A549 (cell line): Measurements from ENCODE around the gene VPS26B. TPM values are rescaled to one million over a fixed set of nuclear protein-coding genes. Genes with fewer than 3 reads are reported as not detected.

ENCODE experiments used
- ATAC-seq, 2 experiments: fragments of 200-7000 bp in 1 of 2; fragments of >200 bp in 1 of 2; cut with Nextera tagmentation in 1 of 2; cut with Tn5 transposase in 1 of 2; 3 replicates each; pipeline versions ENCODE4 v1.8.0 to v1.9.1; 2018 to 2020; ENCODE audit warnings: mild to moderate bottlenecking in 1 of 2, moderate library complexity in 1 of 2
- CTCF ChIA-PET: fragments of 300-600 bp; sonication (Branson Sonifier 250); formaldehyde crosslinking; extraction: SDS; loops from one replicate; lab custom pipeline; 2021; ENCODE audit warnings: antibody characterized with exemption, inconsistent platforms; lab: Yijun Ruan, JAX
- POLR2A ChIA-PET: fragments of 350-600 bp; formaldehyde crosslinking; extraction: SDS; loops from one replicate; lab custom pipeline; 2021; ENCODE audit warnings: antibody characterized with exemption, inconsistent platforms; lab: Yijun Ruan, JAX
- DNase-seq, 2 experiments: peaks; one replicate each; pipeline versions ENCODE4 v3.0.0 to v3.0.0-alpha.2; 2011 to 2016; ENCODE audit warnings: low read depth in 1 of 2, low spot score in 1 of 2
- FAIRE-seq: peaks from 2 replicates; lab custom pipeline; 2011; peaks lifted over from hg19 to GRCh38; lab: Jason Lieb, UNC
- H3K27ac ChIP-seq, 2 experiments: fragments of >200 bp; sonication (Bioruptor Twin); formaldehyde crosslinking; 3 replicates each; pipeline ENCODE4 v1.5.1; 2016 to 2017
- H3K4me1 ChIP-seq: fragments of >200 bp; sonication (Bioruptor Twin); formaldehyde crosslinking; 3 replicates; pipeline ENCODE4 v1.6.1; 2016
- H3K4me2 ChIP-seq: fragments of >200 bp; sonication (Bioruptor Twin); formaldehyde crosslinking; 3 replicates; pipeline ENCODE4 v1.6.1; 2016
- H3K4me3 ChIP-seq: fragments of >200 bp; sonication (Bioruptor Twin); formaldehyde crosslinking; 3 replicates; pipeline ENCODE4 v1.5.1; 2016
- H3K9me3 ChIP-seq: fragments of >200 bp; sonication (Bioruptor Twin); formaldehyde crosslinking; 3 replicates; pipeline ENCODE4 v1.6.1; 2016
- BHLHE40 ChIP-seq: IDR thresholded peaks from 2 replicates; pipeline ENCODE4 v1.6.1; 2012; ENCODE audit warnings: low read depth, low read length, inconsistent platforms
- CBX8 ChIP-seq: fragments of 200-600 bp; sonication (generic); IDR thresholded peaks from 2 replicates; pipeline ENCODE4 v1.6.1; 2016
- CHD2 ChIP-seq: fragments of 150-350 bp; IDR thresholded peaks from 2 replicates; pipeline ENCODE4 v1.6.1; 2014; ENCODE audit warnings: low read length; ENCODE audit not compliant: partially characterized antibody
- EHF ChIP-seq: fragments of 250-450 bp; sonication (Bioruptor Pico); IDR thresholded peaks from 2 replicates; pipeline ENCODE4 v1.5.0; 2020; ENCODE audit warnings: mild to moderate bottlenecking
- EHMT2 ChIP-seq: fragments of 200-600 bp; sonication (generic); IDR thresholded peaks from 2 replicates; pipeline ENCODE4 v1.6.1; 2016; ENCODE audit warnings: antibody characterized with exemption, low read depth, mild to moderate bottlenecking, moderate library complexity
- EP300 ChIP-seq, 2 experiments: fragments of >200 bp; sonication (Bioruptor Twin); formaldehyde crosslinking; IDR thresholded peaks; 2 replicates in 1 of 2; 3 replicates in 1 of 2; pipeline ENCODE4 v1.6.1; 2016 to 2017
- ESRRA ChIP-seq: fragments of 150-350 bp; IDR thresholded peaks from 2 replicates; pipeline ENCODE4 v1.6.1; 2014; ENCODE audit warnings: mild to moderate bottlenecking, low read length, borderline replicate concordance
- FOSL2 ChIP-seq, 2 experiments: fragments of 450-650 bp in 1 of 2; fragments of >200 bp in 1 of 2; sonication (Bioruptor Twin) in 1 of 2; formaldehyde crosslinking; IDR thresholded peaks; 2 replicates each; pipeline versions ENCODE4 v1.5.0 to v1.6.1; 2016 to 2020; ENCODE audit warnings: mild to moderate bottlenecking in 1 of 2, moderate library complexity in 1 of 2
- HEYL ChIP-seq: fragments of 250-450 bp; sonication (Bioruptor Pico); IDR thresholded peaks from 2 replicates; pipeline ENCODE4 v1.8.0; 2021; ENCODE audit warnings: mild to moderate bottlenecking, moderate library complexity
- HOXA7 ChIP-seq: fragments of 250-450 bp; sonication (Bioruptor Pico); IDR thresholded peaks from 2 replicates; pipeline ENCODE4 v1.5.0; 2020; ENCODE audit warnings: mild to moderate bottlenecking, moderate library complexity
- HOXB13 ChIP-seq: fragments of 250-450 bp; sonication (Bioruptor Pico); IDR thresholded peaks from 2 replicates; pipeline ENCODE4 v1.5.0; 2020; ENCODE audit warnings: low read depth, mild to moderate bottlenecking, moderate library complexity
- KDM1A ChIP-seq: fragments of 200-600 bp; sonication (generic); IDR thresholded peaks from 2 replicates; pipeline ENCODE4 v1.6.1; 2016; ENCODE audit warnings: low read depth, mild to moderate bottlenecking
- KDM5A ChIP-seq: fragments of 200-600 bp; sonication (generic); IDR thresholded peaks from 2 replicates; pipeline ENCODE4 v1.6.1; 2016; ENCODE audit warnings: antibody characterized with exemption, mild to moderate bottlenecking
- MAFK ChIP-seq: fragments of 450-650 bp; IDR thresholded peaks from 2 replicates; pipeline ENCODE4 v1.6.1; 2014; ENCODE audit not compliant: partially characterized antibody
- MAZ ChIP-seq: fragments of 150-350 bp; IDR thresholded peaks from 2 replicates; pipeline ENCODE4 v1.6.1; 2014; ENCODE audit warnings: antibody characterized with exemption, low read depth, low read length, borderline replicate concordance
- POLR2A ChIP-seq: IDR thresholded peaks from 2 replicates; pipeline ENCODE4 v1.6.1; 2012; ENCODE audit warnings: mild to moderate bottlenecking, low read length
- RAD21 ChIP-seq, 2 experiments: fragments of >200 bp in 1 of 2; sonication (Bioruptor Twin) in 1 of 2; formaldehyde crosslinking in 1 of 2; IDR thresholded peaks in 1 of 2; conservative IDR thresholded peaks in 1 of 2; 2 replicates in 1 of 2; 3 replicates in 1 of 2; pipeline ENCODE4 v1.6.1; 2012 to 2018; ENCODE audit warnings: inconsistent platforms in 1 of 2
- RARB ChIP-seq: fragments of 250-450 bp; sonication (Bioruptor Pico); IDR thresholded peaks from 2 replicates; pipeline ENCODE4 v1.8.0; 2021; ENCODE audit warnings: mild to moderate bottlenecking, moderate library complexity
- RCOR1 ChIP-seq: fragments of 150-350 bp; IDR thresholded peaks from 2 replicates; pipeline ENCODE4 v1.6.1; 2014; ENCODE audit warnings: antibody characterized with exemption, low read length, low read depth
- RNF2 ChIP-seq: fragments of 200-600 bp; sonication (generic); IDR thresholded peaks from 2 replicates; pipeline ENCODE4 v1.6.1; 2016; ENCODE audit warnings: low read depth, mild to moderate bottlenecking, antibody characterized with exemption, moderate library complexity, borderline replicate concordance
- SMC3 ChIP-seq: fragments of >200 bp; sonication (Bioruptor Twin); formaldehyde crosslinking; IDR thresholded peaks from 3 replicates; pipeline ENCODE4 v1.6.1; 2018; ENCODE audit warnings: inconsistent platforms
- SREBF2 ChIP-seq: fragments of 450-650 bp; IDR thresholded peaks from 2 replicates; pipeline ENCODE4 v1.6.1; 2014; ENCODE audit warnings: mild to moderate bottlenecking, moderate library complexity
- TP53 ChIP-seq: fragments of 250-450 bp; sonication (Bioruptor Pico); IDR thresholded peaks from 2 replicates; pipeline ENCODE4 v1.5.0; 2021; ENCODE audit warnings: mild to moderate bottlenecking, moderate library complexity
- ZFP36 ChIP-seq: fragments of 450-650 bp; IDR thresholded peaks from 2 replicates; pipeline ENCODE4 v1.6.1; 2014; ENCODE audit warnings: borderline replicate concordance; ENCODE audit not compliant: partially characterized antibody
- ZSCAN20 ChIP-seq: fragments of 250-450 bp; sonication (Bioruptor Pico); IDR thresholded peaks from 2 replicates; pipeline ENCODE4 v1.8.0; 2022; ENCODE audit warnings: mild to moderate bottlenecking, moderate library complexity
- WGBS: methylation state at CpG from one replicate; pipeline ENCODE4 v1.1.6; 2017; ENCODE audit errors: missing lambda C conversion rate; 5-methylcytosine and 5-hydroxymethylcytosine counted together
- polyA plus RNA-seq, 4 experiments: library from polyadenylated mRNA; depleted of rRNA in 3 of 4; stranded (reverse); fragments of >200 nt; fragmentation: RNase III in 1 of 4; extraction: RNeasy Plus Mini Kit Qiagen cat#74134 plus additional on column Dnase treatment in 1 of 4; gene quantifications; 2 replicates in 3 of 4; 3 replicates in 1 of 4; pipeline ENCODE4 v1.2.3, GENCODE V29; 2011 to 2017
- TF ChIP-seq, protein P1 (sequence below): fragments of 250-450 bp; sonication (Bioruptor Pico); IDR thresholded peaks from 2 replicates; pipeline ENCODE4 v1.5.0; 2020; ENCODE audit warnings: low read depth, mild to moderate bottlenecking, moderate library complexity
- TF ChIP-seq, protein P2 (sequence below): IDR thresholded peaks from 2 replicates; pipeline ENCODE4 v1.6.1; 2012
- TF ChIP-seq, protein P3 (sequence below): fragments of 150-350 bp; IDR thresholded peaks from 2 replicates; pipeline ENCODE4 v1.6.1; 2014; ENCODE audit warnings: low read depth, mild to moderate bottlenecking, low read length

VPS26B gene
- polyA plus RNA-seq, 2 of the 4 experiments (the other 2 are of a cell fraction) = 19.2 to 25.7 TPM

DNA sequence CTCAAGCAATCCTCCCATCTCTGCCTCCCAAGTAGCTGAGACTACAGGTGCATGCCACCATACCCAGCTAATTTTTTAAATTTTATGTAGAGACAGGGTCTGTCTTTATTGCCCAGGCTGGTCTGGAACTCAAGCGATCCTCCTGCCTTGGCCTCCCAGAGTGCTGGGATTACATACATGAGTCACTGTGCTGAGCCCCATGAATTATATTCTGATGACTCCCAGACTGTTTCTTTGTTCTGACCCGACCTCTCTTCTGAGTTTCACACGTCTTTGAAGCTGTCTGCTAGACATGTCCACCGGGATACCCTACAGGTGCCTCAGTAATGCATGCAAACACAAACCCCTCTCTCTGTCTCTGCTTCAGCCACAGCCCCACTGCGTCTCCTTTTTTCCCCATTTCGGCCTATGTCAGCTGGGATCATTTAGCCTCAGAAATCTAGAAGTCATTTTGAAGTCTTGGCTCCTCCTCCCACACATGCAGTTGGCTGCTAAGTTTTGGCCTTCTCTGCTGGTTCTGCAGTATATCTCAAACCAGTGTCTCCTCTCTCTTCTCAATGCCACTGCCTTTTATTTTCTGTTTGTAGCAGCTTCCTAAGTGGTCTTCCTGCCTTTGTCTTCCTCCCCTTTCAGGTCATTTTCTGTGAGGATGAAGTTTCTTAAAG, 4.8 kb downstream of the VPS26B start:
- FAIRE-seq = no peak
- no peaks in the 10 kb centered on the region for H3K9me3 ChIP-seq
- peaks cover 8% of the 10 kb centered on the region; the same call in 1 of the 3 replicates for H3K4me1 ChIP-seq
- WGBS = 65% methylated on average over 6 of the region's 6 CpGs
- H3K27ac ChIP-seq = no peak overlapping the region
- H3K4me3 ChIP-seq = no peak overlapping the region
- CTCF ChIA-PET = interaction anchor here (1.6 kb wide), 1 partner anchor 33 kb away, joined by 4 read pairs; no protein-coding TSS in a partner anchor
- TF ChIP-seq MAFK (no peak), HOXA7 (CRISPR knock-in tag) (no peak), EHF (CRISPR knock-in tag) (no peak)
- TF ChIP-seq, protein P1, sequence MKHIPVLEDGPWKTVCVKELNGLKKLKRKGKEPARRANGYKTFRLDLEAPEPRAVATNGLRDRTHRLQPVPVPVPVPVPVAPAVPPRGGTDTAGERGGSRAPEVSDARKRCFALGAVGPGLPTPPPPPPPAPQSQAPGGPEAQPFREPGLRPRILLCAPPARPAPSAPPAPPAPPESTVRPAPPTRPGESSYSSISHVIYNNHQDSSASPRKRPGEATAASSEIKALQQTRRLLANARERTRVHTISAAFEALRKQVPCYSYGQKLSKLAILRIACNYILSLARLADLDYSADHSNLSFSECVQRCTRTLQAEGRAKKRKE = no peak
- DNase-seq = no peak
- POLR2A ChIA-PET = no interaction called here
- H3K4me2 ChIP-seq = no peak overlapping the region
- no peak for ATAC-seq

DNA sequence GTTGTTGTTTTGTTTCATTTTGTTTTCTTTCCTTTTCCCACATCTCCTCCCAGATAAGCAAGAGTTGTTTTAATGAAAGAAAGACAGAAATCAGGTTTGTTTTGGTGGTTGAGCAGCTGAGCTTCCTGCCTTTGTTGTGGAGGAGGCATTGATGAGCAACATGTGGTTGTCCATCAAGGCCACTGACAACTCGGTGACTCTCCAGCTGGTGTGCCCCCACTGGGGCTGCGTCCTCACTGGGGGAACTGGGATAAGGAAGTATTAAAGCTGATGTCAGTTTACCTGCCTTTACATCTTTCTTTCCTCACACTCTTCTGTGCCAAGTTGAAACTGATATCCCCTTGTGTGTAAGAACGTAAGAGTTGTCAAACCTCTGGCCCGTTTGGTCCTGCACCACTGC, 5.9 kb downstream of the VPS26B start:
- CTCF ChIA-PET = no interaction called here
- peaks cover 8% of the 10 kb centered on the region; the same call in 1 of the 3 replicates for H3K4me1 ChIP-seq
- H3K4me2 ChIP-seq = no peak overlapping the region
- TF ChIP-seq HOXA7 (CRISPR knock-in tag) (no peak), ZSCAN20 (CRISPR knock-in tag) (no peak), BHLHE40 (no peak), MAFK (no peak), ESRRA (no peak), CHD2 (no peak), EHMT2 (no peak), EHF (CRISPR knock-in tag) (no peak), MAZ (no peak), FOSL2 (IDR thresholded peaks at IDR 0.05) (no peak), FOSL2 (CRISPR knock-in tag; IDR thresholded peaks at IDR 0.05) (no peak), TP53 (no peak), RNF2 (no peak)
- H3K27ac ChIP-seq = no peak overlapping the region
- H3K4me3 ChIP-seq = no peak overlapping the region
- DNase-seq = no peak
- WGBS = 91% methylated on average over 4 of the region's 4 CpGs
- no peak for ATAC-seq
- POLR2A ChIA-PET = no interaction called here
- no peak for FAIRE-seq
- H3K9me3 ChIP-seq = no peaks in the 10 kb centered on the region

DNA sequence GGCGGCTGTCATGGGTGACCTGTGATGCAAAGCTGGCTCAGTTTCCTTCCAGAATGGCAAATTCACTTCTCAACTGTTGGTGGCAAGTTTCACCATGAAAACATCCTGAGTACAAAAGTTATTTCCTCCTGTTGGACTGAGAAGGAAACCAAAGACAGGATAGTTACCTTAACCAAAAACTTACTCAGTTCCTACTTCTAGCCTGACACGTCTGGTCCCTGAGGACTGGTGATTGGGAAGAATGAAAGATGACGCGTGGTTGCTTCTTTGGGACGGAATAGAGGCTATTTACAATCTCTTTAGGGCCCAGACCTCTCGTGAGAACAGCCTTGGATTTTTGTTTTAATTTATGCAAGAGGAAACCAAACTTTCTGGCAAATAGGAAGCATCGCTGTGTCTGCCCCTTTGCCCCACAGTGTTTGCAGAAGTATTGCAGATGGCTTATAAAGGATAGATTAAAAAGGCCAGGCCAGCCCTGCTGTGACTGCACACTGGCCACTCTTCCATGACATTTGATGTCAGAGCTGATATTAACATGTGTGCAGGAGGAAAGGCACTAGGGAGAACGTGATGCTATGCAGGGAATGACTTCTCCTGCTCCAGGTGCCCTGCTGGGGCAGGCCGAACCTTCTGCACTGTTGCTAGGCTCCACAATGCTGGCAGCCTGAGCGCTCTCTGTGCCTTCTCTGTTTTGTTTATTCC, 7.6 kb downstream of the VPS26B start:
- CTCF ChIA-PET = no interaction called here
- WGBS = 87% methylated on average over 9 of the region's 10 CpGs
- no peaks in the 10 kb centered on the region for H3K9me3 ChIP-seq
- ATAC-seq = no peak
- FAIRE-seq = no peak
- no peak overlapping the region for H3K4me2 ChIP-seq
- POLR2A ChIA-PET = no interaction called here
- H3K4me3 ChIP-seq = no peak overlapping the region
- H3K4me1 ChIP-seq = no peaks in the 10 kb centered on the region
- TF ChIP-seq RARB (CRISPR knock-in tag) (no peak), EHMT2 (no peak), ZFP36 (no peak), HEYL (CRISPR knock-in tag) (no peak), POLR2A (no peak)
- TF ChIP-seq, protein P2, sequence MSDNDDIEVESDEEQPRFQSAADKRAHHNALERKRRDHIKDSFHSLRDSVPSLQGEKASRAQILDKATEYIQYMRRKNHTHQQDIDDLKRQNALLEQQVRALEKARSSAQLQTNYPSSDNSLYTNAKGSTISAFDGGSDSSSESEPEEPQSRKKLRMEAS = no peak
- no peak overlapping the region for H3K27ac ChIP-seq
- no peak for DNase-seq

DNA sequence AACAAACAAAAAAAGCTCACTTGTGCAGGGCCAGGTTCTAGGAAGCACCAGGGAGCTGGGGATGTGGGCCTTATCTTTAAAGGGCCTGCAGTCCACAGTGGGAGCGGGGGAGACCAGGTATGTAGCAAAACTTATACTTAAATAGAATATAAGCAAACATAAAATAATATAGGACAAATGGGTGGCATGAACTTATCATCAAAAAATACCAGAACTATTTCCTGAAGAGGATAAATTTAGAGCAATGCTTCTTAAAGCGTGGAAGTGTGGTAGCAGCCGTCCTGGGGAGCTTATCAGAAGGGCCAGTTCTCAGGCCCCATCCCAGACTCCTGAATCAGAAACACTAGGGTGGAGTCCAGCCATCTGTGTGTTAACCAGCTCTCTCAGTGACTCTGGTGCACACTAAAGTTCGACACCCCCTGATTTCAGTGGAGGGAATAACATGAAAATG, 9.3 kb downstream of the VPS26B start:
- ChIA-PET POLR2A (interaction anchor here (1.0 kb wide), 1 partner anchor 9 kb away, joined by 5 read pairs; the partner anchor contains the start of gene VPS26B), CTCF (interaction anchor here (0.7 to 1.8 kb wide), 2 partner anchors 10 to 20 kb away, joined by 3 to 7 read pairs; partner anchors contain the start of genes ACAD8 and THYN1)
- no peak overlapping the region for H3K27ac ChIP-seq
- ATAC-seq (no peak), FAIRE-seq (no peak), DNase-seq (no peak)
- no peak overlapping the region for H3K4me2 ChIP-seq
- H3K9me3 ChIP-seq = no peaks in the 10 kb centered on the region
- H3K4me1 ChIP-seq = no peaks in the 10 kb centered on the region
- WGBS = 79% methylated on average over 4 of the region's 4 CpGs
- no peak overlapping the region for H3K4me3 ChIP-seq
- TF ChIP-seq, protein P3, sequence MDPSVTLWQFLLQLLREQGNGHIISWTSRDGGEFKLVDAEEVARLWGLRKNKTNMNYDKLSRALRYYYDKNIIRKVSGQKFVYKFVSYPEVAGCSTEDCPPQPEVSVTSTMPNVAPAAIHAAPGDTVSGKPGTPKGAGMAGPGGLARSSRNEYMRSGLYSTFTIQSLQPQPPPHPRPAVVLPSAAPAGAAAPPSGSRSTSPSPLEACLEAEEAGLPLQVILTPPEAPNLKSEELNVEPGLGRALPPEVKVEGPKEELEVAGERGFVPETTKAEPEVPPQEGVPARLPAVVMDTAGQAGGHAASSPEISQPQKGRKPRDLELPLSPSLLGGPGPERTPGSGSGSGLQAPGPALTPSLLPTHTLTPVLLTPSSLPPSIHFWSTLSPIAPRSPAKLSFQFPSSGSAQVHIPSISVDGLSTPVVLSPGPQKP = no peak
- TF ChIP-seq RAD21 (conservative IDR thresholded peaks at IDR 0.05 in 1 of 2, IDR thresholded peaks at IDR 0.05 in 1 of 2) = no peak
- no peak for TF ChIP-seq BHLHE40
- no peak for TF ChIP-seq SMC3
- no peak for TF ChIP-seq HOXB13
- TF ChIP-seq SREBF2 = no peak
- no peak for TF ChIP-seq CBX8
- TF ChIP-seq MAFK = no peak
- no peak for TF ChIP-seq CHD2
- no peak for TF ChIP-seq KDM5A
- TF ChIP-seq KDM1A = no peak
- TF ChIP-seq, protein P2 = no peak
- no peak for TF ChIP-seq EP300 (IDR thresholded peaks at IDR 0.05)
- no peak for TF ChIP-seq EHF (CRISPR knock-in tag)
- TF ChIP-seq RCOR1 = no peak
